Stimulated activated CD8-positive, alpha-beta memory T cell treated with anti-CD3 and anti-CD28 coated beads, Interleukin-15, amount 100 ng/mL, for 48 hours (primary cell): ENCODE measurements around the gene AIP.
"Not testable (repeated sequence)": the region's sequence is repeated elsewhere in the genome, so short reads cannot be mapped to it uniquely, and the experiment has no call there.

Experiments used
- DNase-seq, 2 donors: peaks; one replicate each; pipeline ENCODE4 v3.0.0-alpha.2; 2020; ENCODE audit warnings: low read depth in 2 of 2

Gene AIP

GRCh38 chr11:67506426-67507051 lies 23.7 kb downstream of the AIP start:
- no peak for DNase-seq

GRCh38 chr11:67507242-67507863 lies 24.5 kb downstream of the AIP start:
- DNase-seq, result no peak

- DNase-seq, result peak; percentile 99
Measured at GRCh38 chr11:67507864-67508485, 25.1 kb downstream of the AIP start, which contains the start of gene CDK2AP2. TSS of gene CDK2AP2 (minus strand) at chr11:67508162. CDS start at chr11:67508082, 80 bp downstream.

- peak; percentile 96 to 98 for DNase-seq
Measured at GRCh38 chr11:67508486-67509121, 25.8 kb downstream of the AIP start.

GRCh38 chr11:67510023-67510345 lies 27.2 kb downstream of the AIP start:
- no peak for DNase-seq

- DNase-seq, result not testable (repeated sequence)
Measured at GRCh38 chr11:67511558-67511957, 28.7 kb downstream of the AIP start.

- DNase-seq, result no peak
Measured at GRCh38 chr11:67514116-67514515, 31.3 kb downstream of the AIP start.

- DNase-seq, result no peak
Measured at GRCh38 chr11:67516806-67517205, 34.0 kb downstream of the AIP start.

- no peak for DNase-seq
Measured at GRCh38 chr11:67517784-67518552, 35.1 kb downstream of the AIP start.

GRCh38 chr11:67519726-67520125 lies 36.9 kb downstream of the AIP start:
- DNase-seq, result no peak

GRCh38 chr11:67520856-67521824 lies 38.3 kb downstream of the AIP start:
- no peak for DNase-seq

- DNase-seq, result no peak
Measured at GRCh38 chr11:67521924-67522323, 39.1 kb downstream of the AIP start.

- no peak for DNase-seq
Measured at GRCh38 chr11:67522338-67522737, 39.5 kb downstream of the AIP start.

GRCh38 chr11:67522844-67523555 lies 40.2 kb downstream of the AIP start, which contains the start of gene CABP2:
TSS of gene CABP2 (minus strand) at chr11:67523446. CDS start at chr11:67523326, 120 bp downstream.
- DNase-seq, result no peak

- DNase-seq, result no peak
Measured at GRCh38 chr11:67523556-67524479, 41.0 kb downstream of the AIP start.

GRCh38 chr11:67524480-67524808 lies 41.6 kb downstream of the AIP start:
- DNase-seq, result no peak

- no peak for DNase-seq
Measured at GRCh38 chr11:67525275-67525976, 42.6 kb downstream of the AIP start.

GRCh38 chr11:67528376-67528775 lies 45.5 kb downstream of the AIP start:
- no peak for DNase-seq

GRCh38 chr11:67530282-67530592 lies 47.4 kb downstream of the AIP start:
- no peak for DNase-seq
